HCT116 (cell line): ENCODE data around the gene ZNF652. TPM values are rescaled to one million over a fixed set of nuclear protein-coding genes. Genes with fewer than 3 reads are reported as not detected.

Experiments
- ATAC-seq: fragments of 200-7000 bp; cut with Tn5 transposase; 2 replicates; pipeline ENCODE4 v1.9.1; 2020; ENCODE audit warnings: mild to moderate bottlenecking, moderate library complexity
- BruUV-seq: library from RNA; stranded (reverse); fragments of 400-500 nt; replicated peaks from 2 replicates; lab custom pipeline; 2021; lab: Mats Ljungman, UMichigan
- CTCF ChIA-PET: fragments of 300-600 bp; sonication (Branson Sonifier 250); formaldehyde crosslinking; loops from one replicate; lab custom pipeline; 2021; ENCODE audit warnings: antibody characterized with exemption; lab: Charles Lee
- POLR2A ChIA-PET: fragments of 300-600, 350-600 bp; sonication (Branson Sonifier 250); formaldehyde crosslinking; loops from one replicate; lab custom pipeline; 2021; ENCODE audit warnings: antibody characterized with exemption; lab: Charles Lee
- RAD21 ChIA-PET, 2 experiments: fragments of 300-600 bp; sonication (Branson Sonifier 250); formaldehyde crosslinking; loops; one replicate each; lab custom pipeline; 2023; ENCODE audit warnings: low total read pairs in 2 of 2; ENCODE audit not compliant: uncharacterized antibody in 2 of 2, unreplicated experiment in 2 of 2, low non-redundant PET in 1 of 2; lab: Charles Lee
- DNase-seq: peaks from one replicate; pipeline ENCODE4 v3.0.0-alpha.2; 2010; ENCODE audit warnings: low read depth, low spot score
- H2AFZ ChIP-seq: fragments of 200-600 bp; shearing (Covaris generic), sonication (generic); 2 replicates; pipeline ENCODE4 v1.6.1; 2017; ENCODE audit warnings: low read depth, mixed run types, mixed read lengths, antibody characterized with exemption, low read length; ENCODE audit not compliant: poor library complexity, severe bottlenecking
- H3K27ac ChIP-seq: 2 replicates; pipeline ENCODE4 v1.5.1; 2012; ENCODE audit warnings: low read depth, low read length
- H3K27me3 ChIP-seq: fragments of 200-600 bp; sonication (generic); 2 replicates; pipeline ENCODE4 v1.6.1; 2016; ENCODE audit warnings: mixed run types, low read length, mixed read lengths; ENCODE audit not compliant: insufficient read depth
- H3K36me3 ChIP-seq, 2 experiments: fragments of 200-500 bp in 1 of 2; fragments of 200-600 bp in 1 of 2; sonication (Bioruptor generic) in 1 of 2; sonication (generic) in 1 of 2; 2 replicates each; pipeline versions ENCODE4 v1.5.1 to v1.6.1; 2014 to 2016; ENCODE audit warnings: low read length in 2 of 2, inconsistent platforms in 1 of 2, mixed read lengths in 1 of 2, mixed run types in 1 of 2; ENCODE audit not compliant: insufficient read depth in 2 of 2, control insufficient read depth in 1 of 2
- H3K4me1 ChIP-seq, 2 experiments: fragments of 200-600 bp in 1 of 2; sonication (generic) in 1 of 2; 2 replicates each; pipeline versions ENCODE4 v1.5.1 to v1.6.1; 2012 to 2017; ENCODE audit warnings: low read length in 2 of 2, inconsistent platforms in 1 of 2, mild to moderate bottlenecking in 1 of 2, mixed read lengths in 1 of 2, mixed run types in 1 of 2, moderate library complexity in 1 of 2; ENCODE audit not compliant: insufficient read depth in 2 of 2, control insufficient read depth in 1 of 2
- H3K4me2 ChIP-seq: fragments of 200-600 bp; sonication (generic); 2 replicates; pipeline ENCODE4 v1.6.1; 2017; ENCODE audit warnings: mixed run types, low read length, mixed read lengths
- H3K4me3 ChIP-seq, 2 experiments: fragments of 200-600 bp in 1 of 2; sonication (generic) in 1 of 2; replicated peaks in 1 of 2; 2 replicates each; pipeline ENCODE4 v1.5.1; 2011 to 2016; ENCODE audit warnings: low read length in 2 of 2, control low read depth in 1 of 2, low read depth in 1 of 2, mild to moderate bottlenecking in 1 of 2, mixed read lengths in 1 of 2, mixed run types in 1 of 2
- H3K79me2 ChIP-seq: fragments of 200-600 bp; sonication (generic); 2 replicates; pipeline ENCODE4 v1.6.1; 2017; ENCODE audit warnings: mild to moderate bottlenecking, mixed run types, low read length, moderate library complexity, mixed read lengths; ENCODE audit not compliant: insufficient read depth
- H3K9ac ChIP-seq: fragments of 200-600 bp; sonication (generic); 2 replicates; pipeline ENCODE4 v1.6.1; 2016; ENCODE audit warnings: low read length, mixed read lengths
- H3K9me2 ChIP-seq: fragments of 200-600 bp; sonication (generic), shearing (Covaris generic); 2 replicates; pipeline ENCODE4 v1.6.1; 2017; ENCODE audit warnings: mixed run types, mild to moderate bottlenecking, moderate library complexity; ENCODE audit not compliant: insufficient read depth
- H3K9me3 ChIP-seq, 2 experiments: fragments of 200-500 bp in 1 of 2; fragments of 200-600 bp in 1 of 2; sonication (Bioruptor generic) in 1 of 2; sonication (generic) in 1 of 2; 2 replicates each; pipeline ENCODE4 v1.6.1; 2014 to 2017; ENCODE audit warnings: low read length in 2 of 2, mixed read lengths in 2 of 2, inconsistent platforms in 1 of 2, low read depth in 1 of 2, mild to moderate bottlenecking in 1 of 2, mixed run types in 1 of 2, moderate library complexity in 1 of 2; ENCODE audit not compliant: control insufficient read depth in 1 of 2, insufficient read depth in 1 of 2
- H4K20me1 ChIP-seq: fragments of 200-600 bp; sonication (generic), shearing (Covaris generic); 2 replicates; pipeline ENCODE4 v1.6.1; 2017; ENCODE audit warnings: mixed run types, mild to moderate bottlenecking, moderate library complexity; ENCODE audit not compliant: insufficient read depth
- CBX3 ChIP-seq: IDR thresholded peaks from 2 replicates; pipeline ENCODE4 v1.6.1; 2012; ENCODE audit warnings: low read depth
- ELF1 ChIP-seq: IDR thresholded peaks from 2 replicates; pipeline ENCODE4 v1.6.1; 2012; ENCODE audit warnings: low read depth, borderline replicate concordance
- EZH2phosphoT487 ChIP-seq: fragments of 200-600 bp; IDR thresholded peaks from 2 replicates; pipeline ENCODE4 v1.6.1; 2018; ENCODE audit warnings: antibody characterized with exemption, borderline replicate concordance
- MAX ChIP-seq: IDR thresholded peaks from 2 replicates; pipeline ENCODE4 v1.6.1; 2012
- YY1 ChIP-seq: IDR thresholded peaks from 2 replicates; pipeline ENCODE4 v1.6.1; 2011; ENCODE audit warnings: low read length, low read depth, moderate library complexity, mild to moderate bottlenecking; ENCODE audit not compliant: insufficient replicate concordance; ENCODE audit errors: extremely low read depth
- ZFX ChIP-seq: fragments of 450-650 bp; IDR thresholded peaks from 2 replicates; pipeline ENCODE4 v1.6.1; 2017
- ZNF274 ChIP-seq: fragments of 200-500 bp; sonication (Bioruptor generic); IDR thresholded peaks from 2 replicates; pipeline ENCODE4 v1.6.1; 2014; ENCODE audit warnings: mild to moderate bottlenecking, low read depth, low read length, inconsistent platforms
- intact Hi-C: fragments of 100-400 bp; cut with micrococcal nuclease; formaldehyde crosslinking; loops from 2 replicates; pipeline ENCODE4 v1.10.0; 2022
- total RNA-seq: library from RNA; stranded (reverse); gene quantifications from one replicate; pipeline ENCODE4 v1.2.1, GENCODE V29; 2021; ENCODE audit not compliant: unreplicated experiment
- TF ChIP-seq, protein P1 (sequence below): IDR thresholded peaks from 2 replicates; pipeline ENCODE4 v1.6.1; 2012; ENCODE audit warnings: low read depth

The ZNF652 gene
- total RNA-seq, 1 experiment from 2014 or later = 27.8 TPM

- H3K27me3 ChIP-seq = no peaks in the 10 kb centered on the region
- no peaks in the 10 kb centered on the region for H3K4me1 ChIP-seq
- TF ChIP-seq ELF1 (no peak), MAX (no peak)
- peaks cover 82% of the 10 kb centered on the region for H3K79me2 ChIP-seq
- H3K27ac ChIP-seq = no peak overlapping the region
- H3K4me3 ChIP-seq = no peak overlapping the region
- ChIA-PET RAD21 (interaction anchor here in 1 of 2 experiments (0.6 kb wide), 1 partner anchor 15 kb away, joined by 4 read pairs; no protein-coding TSS in a partner anchor), CTCF (interaction anchor here (1.4 kb wide), 1 partner anchor 14 kb away, joined by 3 read pairs; no protein-coding TSS in a partner anchor), POLR2A (no interaction called here)
- H3K9me3 ChIP-seq = peaks cover 0 to 2% of the 10 kb centered on the region in 2 experiments; a peak in 2 of 4 replicates
- H3K36me3 ChIP-seq = 0 out of 4 replicates have a peak, but pooled peaks cover 0 to 7% of the 10 kb centered on the region in 2 experiments
- no peak overlapping the region for H3K4me2 ChIP-seq
- intact Hi-C loops = no loop called here
- no TSS peak for BruUV-seq
- 0 out of 2 replicates have a peak, but pooled peaks cover 3% of the 10 kb centered on the region for H4K20me1 ChIP-seq
- H3K9me2 ChIP-seq = no peaks in the 10 kb centered on the region
- DNase-seq (no peak), ATAC-seq (no peak)
- no peak overlapping the region for H3K9ac ChIP-seq
- H2AFZ ChIP-seq = no peak overlapping the region
These were observed 10.4 kb downstream of the ZNF652 start for GRCh38 chr17:49351572-49352140.

DNA sequence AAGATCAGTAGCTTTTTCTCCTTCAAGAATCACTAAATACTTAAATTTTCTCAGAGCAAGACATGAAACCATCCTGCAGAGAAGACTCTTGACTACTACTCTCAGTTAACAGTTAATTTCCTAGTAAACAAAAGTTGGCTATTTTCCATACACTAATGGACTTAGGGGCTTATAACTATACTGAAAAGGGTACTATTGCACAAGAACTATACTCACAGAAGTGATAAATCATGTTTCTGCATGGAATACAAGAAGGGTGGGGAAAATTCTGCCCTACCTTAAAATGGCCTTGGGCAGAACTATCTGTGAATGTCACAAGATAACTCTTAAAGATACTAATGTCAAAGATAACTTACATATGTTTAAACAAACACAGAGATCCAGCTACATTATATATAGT lies 12.5 kb downstream of the ZNF652 start:
- TF ChIP-seq YY1 (no peak), ZFX (no peak), CBX3 (no peak), EZH2phosphoT487 (no peak), ELF1 (no peak), ZNF274 (no peak)
- TF ChIP-seq, protein P1, sequence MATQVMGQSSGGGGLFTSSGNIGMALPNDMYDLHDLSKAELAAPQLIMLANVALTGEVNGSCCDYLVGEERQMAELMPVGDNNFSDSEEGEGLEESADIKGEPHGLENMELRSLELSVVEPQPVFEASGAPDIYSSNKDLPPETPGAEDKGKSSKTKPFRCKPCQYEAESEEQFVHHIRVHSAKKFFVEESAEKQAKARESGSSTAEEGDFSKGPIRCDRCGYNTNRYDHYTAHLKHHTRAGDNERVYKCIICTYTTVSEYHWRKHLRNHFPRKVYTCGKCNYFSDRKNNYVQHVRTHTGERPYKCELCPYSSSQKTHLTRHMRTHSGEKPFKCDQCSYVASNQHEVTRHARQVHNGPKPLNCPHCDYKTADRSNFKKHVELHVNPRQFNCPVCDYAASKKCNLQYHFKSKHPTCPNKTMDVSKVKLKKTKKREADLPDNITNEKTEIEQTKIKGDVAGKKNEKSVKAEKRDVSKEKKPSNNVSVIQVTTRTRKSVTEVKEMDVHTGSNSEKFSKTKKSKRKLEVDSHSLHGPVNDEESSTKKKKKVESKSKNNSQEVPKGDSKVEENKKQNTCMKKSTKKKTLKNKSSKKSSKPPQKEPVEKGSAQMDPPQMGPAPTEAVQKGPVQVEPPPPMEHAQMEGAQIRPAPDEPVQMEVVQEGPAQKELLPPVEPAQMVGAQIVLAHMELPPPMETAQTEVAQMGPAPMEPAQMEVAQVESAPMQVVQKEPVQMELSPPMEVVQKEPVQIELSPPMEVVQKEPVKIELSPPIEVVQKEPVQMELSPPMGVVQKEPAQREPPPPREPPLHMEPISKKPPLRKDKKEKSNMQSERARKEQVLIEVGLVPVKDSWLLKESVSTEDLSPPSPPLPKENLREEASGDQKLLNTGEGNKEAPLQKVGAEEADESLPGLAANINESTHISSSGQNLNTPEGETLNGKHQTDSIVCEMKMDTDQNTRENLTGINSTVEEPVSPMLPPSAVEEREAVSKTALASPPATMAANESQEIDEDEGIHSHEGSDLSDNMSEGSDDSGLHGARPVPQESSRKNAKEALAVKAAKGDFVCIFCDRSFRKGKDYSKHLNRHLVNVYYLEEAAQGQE = no peak
- POLR2A ChIA-PET = no interaction called here
- DNase-seq = no peak
- RAD21 ChIA-PET = no interaction called here
- H3K27me3 ChIP-seq = no peaks in the 10 kb centered on the region
- no peaks in the 10 kb centered on the region for H3K9me2 ChIP-seq
- H4K20me1 ChIP-seq = 0 out of 2 replicates have a peak, but pooled peaks cover 3% of the 10 kb centered on the region
- 0 out of 4 replicates have a peak, but pooled peaks cover 0 to 7% of the 10 kb centered on the region in 2 experiments for H3K36me3 ChIP-seq
- H3K4me3 ChIP-seq = no peak overlapping the region
- peaks cover 81% of the 10 kb centered on the region for H3K79me2 ChIP-seq
- no peak overlapping the region for H3K4me2 ChIP-seq
- no peak overlapping the region for H2AFZ ChIP-seq
- H3K9me3 ChIP-seq = peaks cover 0 to 2% of the 10 kb centered on the region in 2 experiments; a peak in 2 of 4 replicates
- no peak for ATAC-seq
- intact Hi-C loops = no loop called here
- H3K9ac ChIP-seq = no peak overlapping the region
- no peaks in the 10 kb centered on the region for H3K4me1 ChIP-seq
- H3K27ac ChIP-seq = no peak overlapping the region
- CTCF ChIA-PET = interaction anchor here (1.1 kb wide), 2 partner anchors 59 kb away, joined by 3 read pairs; no protein-coding TSS in a partner anchor
- BruUV-seq = no TSS peak
